Measurements from ENCODE around the gene USP20. TPM values are rescaled to one million over a fixed set of nuclear protein-coding genes. Genes with fewer than 3 reads are reported as not detected.

USP20 gene
- total RNA-seq, 2 donors from 2014 or later = 34.7 to 44.3 TPM

- peaks cover 34 to 37% of the 10 kb centered on the region in 2 donors for H3K4me1 Mint-ChIP-seq (ENCODE audit: low read depth in 2 of 2)
These were observed 2.3 kb upstream of the USP20 start for GRCh38 chr9:129832982-129833381.

GRCh38 chr9:129834489-129835127, 650 bp upstream of the USP20 start:
- DNase-seq (ENCODE audit: low spot score) (no peak), ATAC-seq (peak in 1 of 2 donors; percentile 32)
- no peaks in the 10 kb centered on the region for H3K9me3 Mint-ChIP-seq
- no peaks in the 10 kb centered on the region for H3K27me3 Mint-ChIP-seq
- H3K36me3 Mint-ChIP-seq = peaks cover 11% of the 10 kb centered on the region
- peak overlapping the region; percentile 95 for H3K4me3 Mint-ChIP-seq
- peak overlapping the region; percentile 91 to 94 for H3K27ac Mint-ChIP-seq
- H3K4me1 Mint-ChIP-seq (ENCODE audit: low read depth in 2 of 2) = peaks cover 44 to 48% of the 10 kb centered on the region in 2 donors

More at GRCh38 chr9:129832982-129833381, 2.3 kb upstream of the USP20 start:
- ATAC-seq (no peak), DNase-seq (ENCODE audit: low spot score) (no peak)
- no peaks in the 10 kb centered on the region for H3K27me3 Mint-ChIP-seq
- no peaks in the 10 kb centered on the region for H3K9me3 Mint-ChIP-seq
- H3K4me3 Mint-ChIP-seq = peak overlapping the region; percentile 95
- peaks cover 17% of the 10 kb centered on the region for H3K36me3 Mint-ChIP-seq
- peak overlapping the region; percentile 91 to 94 for H3K27ac Mint-ChIP-seq

GRCh38 chr9:129835860-129836223, 584 bp downstream of the USP20 start:
- peak overlapping the region; percentile 91 to 94 for H3K27ac Mint-ChIP-seq
- no peaks in the 10 kb centered on the region for H3K9me3 Mint-ChIP-seq
- peak overlapping the region; percentile 95 for H3K4me3 Mint-ChIP-seq
- H3K27me3 Mint-ChIP-seq = no peaks in the 10 kb centered on the region
- DNase-seq (ENCODE audit: low spot score) (no peak), ATAC-seq (no peak)
- peaks cover 9% of the 10 kb centered on the region for H3K36me3 Mint-ChIP-seq
- H3K4me1 Mint-ChIP-seq (ENCODE audit: low read depth in 2 of 2) = peaks cover 44 to 48% of the 10 kb centered on the region in 2 donors

GRCh38 chr9:129836311-129837007, 1.2 kb downstream of the USP20 start:
- ATAC-seq (no peak), DNase-seq (ENCODE audit: low spot score) (no peak)
- Mint-ChIP-seq H3K4me3 (peak overlapping the region; percentile 95), H3K36me3 (peaks cover 7% of the 10 kb centered on the region), H3K9me3 (no peaks in the 10 kb centered on the region), H3K27ac (peak overlapping the region; percentile 91 to 94), H3K4me1 (ENCODE audit: low read depth in 2 of 2) (peaks cover 44 to 48% of the 10 kb centered on the region in 2 donors), H3K27me3 (no peaks in the 10 kb centered on the region)

DNA sequence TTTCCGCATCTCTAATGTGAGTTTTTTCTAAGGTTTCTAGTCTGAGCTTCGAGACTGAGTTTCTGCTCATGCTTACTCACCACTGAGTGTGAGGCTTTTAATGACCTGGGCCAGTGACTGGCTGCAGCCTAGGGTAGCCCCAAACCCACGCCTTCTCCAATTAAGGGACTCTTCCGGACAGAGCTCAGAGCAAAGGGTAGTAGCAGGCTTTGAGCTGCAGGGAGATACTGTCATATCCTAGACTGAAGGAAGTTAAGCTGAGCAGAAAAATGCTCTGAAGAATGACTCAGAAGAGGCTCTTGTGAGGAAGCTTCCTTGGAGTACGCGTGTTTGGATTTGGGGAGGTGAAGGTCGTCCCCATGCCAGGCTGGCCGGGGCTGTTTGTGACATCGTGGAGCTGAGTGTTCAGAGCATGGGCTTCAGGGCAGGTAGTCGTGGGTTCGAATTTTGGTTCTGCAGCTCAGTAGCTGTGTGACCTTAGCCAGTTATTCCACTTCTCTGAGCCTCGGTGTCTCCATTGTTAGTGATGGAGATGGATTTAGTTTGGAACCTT, 3.5 kb downstream of the USP20 start:
- H3K9me3 Mint-ChIP-seq = no peaks in the 10 kb centered on the region
- peak overlapping the region; percentile 55 to 78 for H3K27ac Mint-ChIP-seq
- no peak overlapping the region for H3K4me3 Mint-ChIP-seq
- no peak for DNase-seq (ENCODE audit: low spot score)
- no peaks in the 10 kb centered on the region for H3K36me3 Mint-ChIP-seq
- no peaks in the 10 kb centered on the region for H3K27me3 Mint-ChIP-seq
- peaks cover 38 to 41% of the 10 kb centered on the region in 2 donors for H3K4me1 Mint-ChIP-seq (ENCODE audit: low read depth in 2 of 2)
- ATAC-seq = no peak

DNA sequence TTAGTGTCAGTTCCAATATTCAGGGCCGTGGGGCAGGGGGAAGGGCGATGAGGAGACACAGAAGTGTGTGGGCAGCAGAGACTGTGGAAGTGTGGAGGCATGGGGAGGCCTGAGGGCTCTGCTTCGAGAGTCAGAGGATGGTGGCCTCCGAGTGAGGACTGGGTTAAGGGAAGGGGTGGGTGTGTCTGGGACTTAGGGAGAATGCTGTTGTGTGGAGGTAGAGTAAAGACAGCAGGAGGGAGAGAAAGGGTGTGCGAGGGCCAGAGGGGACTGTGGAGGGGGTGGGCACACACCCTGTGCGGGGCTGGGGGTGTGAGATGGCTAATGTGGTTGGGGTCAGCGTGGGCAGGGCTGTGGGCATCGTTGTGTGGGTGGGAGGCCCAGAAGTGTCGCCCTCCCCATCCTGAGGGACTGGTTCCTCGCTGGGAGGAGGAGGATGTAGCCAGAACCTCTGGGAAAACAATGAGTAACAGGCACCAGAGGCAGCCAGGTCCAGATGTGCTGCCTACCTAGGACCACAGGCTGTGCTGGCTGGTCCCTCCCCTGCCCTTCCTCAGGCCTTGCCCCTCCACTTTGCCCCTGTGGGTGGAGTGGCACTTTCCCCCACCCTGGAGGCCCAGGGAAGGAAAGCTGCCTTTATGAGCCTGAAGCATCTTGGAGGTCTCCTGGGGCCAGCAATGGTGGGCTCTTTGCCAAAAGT, 4.2 kb downstream of the USP20 start:
- H3K27ac Mint-ChIP-seq = peak overlapping the region; percentile 55 to 78
- peaks cover 31 to 34% of the 10 kb centered on the region in 2 donors for H3K4me1 Mint-ChIP-seq (ENCODE audit: low read depth in 2 of 2)
- H3K9me3 Mint-ChIP-seq = no peaks in the 10 kb centered on the region
- no peaks in the 10 kb centered on the region for H3K36me3 Mint-ChIP-seq
- H3K4me3 Mint-ChIP-seq = no peak overlapping the region
- H3K27me3 Mint-ChIP-seq = no peaks in the 10 kb centered on the region
- no peak for DNase-seq (ENCODE audit: low spot score)
- no peak for ATAC-seq

DNA sequence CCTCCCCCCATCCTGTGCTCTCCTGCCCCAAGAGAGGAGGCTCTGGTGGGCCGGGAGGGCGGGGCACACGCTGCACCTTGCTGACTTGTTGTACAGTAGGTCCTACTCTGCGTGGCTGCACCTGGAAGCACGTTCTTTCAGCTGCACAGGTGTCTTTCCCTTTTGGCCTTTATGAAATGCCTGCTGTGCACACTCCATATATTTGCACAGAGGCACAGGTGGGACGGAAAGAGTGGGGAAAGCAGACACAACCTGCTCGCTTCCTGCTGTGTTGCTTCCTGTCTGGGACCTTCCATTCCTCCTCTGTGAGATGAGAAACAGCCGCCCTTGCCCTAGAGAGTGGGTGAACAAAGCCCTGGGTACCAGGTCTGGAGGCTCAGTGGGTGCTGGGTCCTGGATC, 4.8 kb downstream of the USP20 start:
- Mint-ChIP-seq H3K4me3 (no peak overlapping the region), H3K36me3 (no peaks in the 10 kb centered on the region), H3K27ac (no peak overlapping the region), H3K9me3 (no peaks in the 10 kb centered on the region), H3K4me1 (ENCODE audit: low read depth in 2 of 2) (peaks cover 28 to 29% of the 10 kb centered on the region in 2 donors), H3K27me3 (no peaks in the 10 kb centered on the region)
- ATAC-seq (no peak), DNase-seq (ENCODE audit: low spot score) (no peak)

GRCh38 chr9:129841071-129841470, 5.8 kb downstream of the USP20 start:
- H3K4me3 Mint-ChIP-seq = no peak overlapping the region
- no peak for ATAC-seq
- no peaks in the 10 kb centered on the region for H3K9me3 Mint-ChIP-seq
- no peaks in the 10 kb centered on the region for H3K36me3 Mint-ChIP-seq
- peaks cover 26 to 29% of the 10 kb centered on the region in 2 donors for H3K4me1 Mint-ChIP-seq (ENCODE audit: low read depth in 2 of 2)
- H3K27me3 Mint-ChIP-seq = no peaks in the 10 kb centered on the region
- H3K27ac Mint-ChIP-seq = peak overlapping the region in 1 of 2 donors; percentile 45
- DNase-seq (ENCODE audit: low spot score) = no peak

DNA sequence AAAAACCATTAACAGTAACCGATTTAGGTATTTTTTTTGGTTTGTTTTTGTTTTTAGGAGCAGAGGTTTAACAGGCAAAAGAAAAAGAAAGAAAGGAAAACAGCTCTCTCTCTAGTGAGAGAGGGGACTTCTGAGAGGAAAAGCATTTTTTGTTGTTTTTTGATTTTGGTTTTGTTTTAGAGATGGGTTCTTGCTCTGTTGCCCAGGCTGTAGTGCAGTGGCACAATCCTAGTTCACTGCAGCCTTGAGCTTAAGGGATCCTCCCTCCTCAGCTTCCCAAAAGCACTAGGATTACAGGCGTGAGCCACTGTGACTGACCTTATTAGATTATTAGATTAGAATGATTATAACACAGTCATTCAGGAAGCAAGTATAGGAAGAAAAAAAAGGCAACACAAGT, 10.1 kb downstream of the USP20 start:
- DNase-seq (ENCODE audit: low spot score) (no peak), ATAC-seq (no peak)
- H3K4me1 Mint-ChIP-seq (ENCODE audit: low read depth in 2 of 2) = peaks cover 4 to 10% of the 10 kb centered on the region in 2 donors
- H3K9me3 Mint-ChIP-seq = no peaks in the 10 kb centered on the region
- H3K27ac Mint-ChIP-seq = peak overlapping the region; percentile 10 to 63
- H3K27me3 Mint-ChIP-seq = no peaks in the 10 kb centered on the region
- no peak overlapping the region for H3K4me3 Mint-ChIP-seq
- H3K36me3 Mint-ChIP-seq = peaks cover 5% of the 10 kb centered on the region

GRCh38 chr9:129848712-129849441, 13.6 kb downstream of the USP20 start:
- H3K4me1 Mint-ChIP-seq (ENCODE audit: low read depth in 2 of 2) = peaks cover 13 to 20% of the 10 kb centered on the region in 2 donors
- H3K27ac Mint-ChIP-seq = no peak overlapping the region
- DNase-seq (ENCODE audit: low spot score) (no peak), ATAC-seq (no peak)
- no peaks in the 10 kb centered on the region for H3K27me3 Mint-ChIP-seq
- no peaks in the 10 kb centered on the region for H3K9me3 Mint-ChIP-seq
- H3K4me3 Mint-ChIP-seq = no peak overlapping the region
- H3K36me3 Mint-ChIP-seq = peaks cover 18% of the 10 kb centered on the region

GRCh38 chr9:129849901-129850300, 14.6 kb downstream of the USP20 start:
- ATAC-seq (no peak), DNase-seq (ENCODE audit: low spot score) (no peak)
- Mint-ChIP-seq H3K27me3 (no peaks in the 10 kb centered on the region), H3K4me3 (no peak overlapping the region), H3K9me3 (no peaks in the 10 kb centered on the region), H3K27ac (peak overlapping the region in 1 of 2 donors; percentile 10), H3K36me3 (peaks cover 27% of the 10 kb centered on the region), H3K4me1 (ENCODE audit: low read depth in 2 of 2) (peaks cover 23 to 30% of the 10 kb centered on the region in 2 donors)

DNA sequence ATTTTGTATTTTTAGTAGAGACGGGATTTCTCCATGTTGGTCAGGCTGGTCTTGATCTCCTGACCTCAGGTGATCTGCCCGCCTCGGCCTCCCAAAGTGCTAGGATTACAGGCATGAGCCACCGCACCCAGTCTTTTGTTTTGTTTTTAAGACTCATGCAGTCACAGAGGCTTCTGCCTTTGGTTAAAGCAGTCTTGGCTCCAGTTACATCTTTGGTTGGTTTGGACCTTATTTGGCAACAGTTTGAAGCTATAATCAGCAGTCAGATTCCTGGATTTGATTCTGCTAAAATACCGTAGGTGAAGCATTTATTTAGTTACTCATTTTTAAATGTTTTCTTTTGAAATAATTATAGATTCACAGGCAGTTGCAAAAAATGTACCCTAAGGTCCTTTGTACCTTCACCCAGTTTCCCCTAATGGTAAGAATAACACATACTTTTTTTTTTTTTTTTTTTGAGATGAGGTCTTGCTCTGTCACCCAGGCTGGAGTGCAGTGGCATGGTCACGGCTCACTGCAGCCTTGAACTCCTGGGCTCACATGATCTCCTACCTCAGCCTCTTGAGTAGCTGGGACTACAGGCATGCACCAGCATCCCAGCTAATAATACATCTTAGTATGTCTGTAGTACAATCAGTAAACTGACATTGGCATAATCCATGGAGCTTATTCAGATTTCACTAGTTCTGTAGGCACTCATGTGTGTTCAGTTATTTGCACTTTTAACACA, 15.7 kb downstream of the USP20 start:
- no peaks in the 10 kb centered on the region for H3K9me3 Mint-ChIP-seq
- no peak for ATAC-seq
- peaks cover 20 to 35% of the 10 kb centered on the region in 2 donors for H3K4me1 Mint-ChIP-seq (ENCODE audit: low read depth in 2 of 2)
- H3K36me3 Mint-ChIP-seq = peaks cover 27% of the 10 kb centered on the region
- no peaks in the 10 kb centered on the region for H3K27me3 Mint-ChIP-seq
- no peak overlapping the region for H3K27ac Mint-ChIP-seq
- DNase-seq (ENCODE audit: low spot score) = no peak
- no peak overlapping the region for H3K4me3 Mint-ChIP-seq

- Mint-ChIP-seq H3K4me3 (no peak overlapping the region), H3K36me3 (peaks cover 27% of the 10 kb centered on the region), H3K27ac (no peak overlapping the region), H3K27me3 (no peaks in the 10 kb centered on the region), H3K9me3 (no peaks in the 10 kb centered on the region), H3K4me1 (ENCODE audit: low read depth in 2 of 2) (peaks cover 20 to 35% of the 10 kb centered on the region in 2 donors)
- ATAC-seq = no peak
- no peak for DNase-seq (ENCODE audit: low spot score)
These were observed 16.6 kb downstream of the USP20 start for GRCh38 chr9:129851821-129852220.
